NCI-H1105 treated with DMSO at 0.1 percent for 48 hours (cell line): ENCODE results near the gene CBLN3.
"Not testable (repeated sequence)": the region's sequence is repeated elsewhere in the genome, so short reads cannot be mapped to it uniquely, and the experiment has no call there.

Experiments
- DNase-seq: peaks from one replicate; lab custom pipeline; 2025; lab: John Stamatoyannopoulos, UW

The CBLN3 gene

GRCh38 chr14:24401810-24402702, 27.4 kb downstream of the CBLN3 start:
- no peak for DNase-seq

- no peak for DNase-seq
These were observed 29.3 kb downstream of the CBLN3 start for GRCh38 chr14:24399999-24400718.

GRCh38 chr14:24399447-24399822, 30.0 kb downstream of the CBLN3 start:
- DNase-seq: no peak

DNA sequence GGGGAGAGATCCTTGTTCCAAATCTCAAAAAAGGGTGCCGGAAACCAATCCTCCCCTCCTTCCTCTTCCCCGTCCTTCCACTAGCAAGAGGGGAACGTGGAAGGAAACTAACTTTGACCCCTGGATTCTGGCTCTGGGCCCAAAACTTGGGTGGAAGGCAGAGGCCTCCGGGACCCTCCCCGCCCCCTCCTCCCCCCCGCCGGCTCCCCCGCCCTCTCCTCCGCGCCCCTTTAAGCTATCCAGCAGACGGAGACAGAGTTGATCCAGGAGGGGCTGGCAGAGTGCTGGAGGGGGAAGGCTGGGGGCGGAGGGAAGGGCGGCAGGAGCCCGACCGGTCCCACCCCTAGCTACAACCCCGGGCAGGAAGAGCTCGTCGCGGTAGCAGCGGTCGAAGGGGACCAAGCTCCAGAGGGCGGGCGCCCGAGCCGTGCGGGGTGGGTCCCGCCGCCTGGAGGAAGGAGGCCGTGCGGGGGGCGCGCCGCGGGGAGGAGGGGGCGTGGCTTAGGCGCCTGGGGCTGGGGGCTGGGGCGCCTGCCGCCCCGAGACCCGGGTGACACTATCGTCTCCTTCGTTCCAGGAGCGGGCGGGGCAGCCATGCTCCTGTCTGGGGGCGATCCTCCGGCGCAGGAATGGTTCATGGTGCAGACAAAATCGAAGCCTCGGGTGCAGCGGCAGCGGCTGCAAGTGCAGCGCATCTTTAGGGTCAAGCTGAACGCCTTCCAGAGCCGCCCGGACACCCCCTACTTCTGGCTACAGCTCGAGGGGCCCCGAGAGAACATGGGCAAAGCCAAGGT, 30.6 kb downstream of the CBLN3 start, which contains the start of gene NYNRIN:
NYNRIN (plus strand) TSS at position 351 of the 794 bp plus-strand sequence; CDS start at position 595, 244 bp downstream.
- peak; percentile 35 for DNase-seq

DNA sequence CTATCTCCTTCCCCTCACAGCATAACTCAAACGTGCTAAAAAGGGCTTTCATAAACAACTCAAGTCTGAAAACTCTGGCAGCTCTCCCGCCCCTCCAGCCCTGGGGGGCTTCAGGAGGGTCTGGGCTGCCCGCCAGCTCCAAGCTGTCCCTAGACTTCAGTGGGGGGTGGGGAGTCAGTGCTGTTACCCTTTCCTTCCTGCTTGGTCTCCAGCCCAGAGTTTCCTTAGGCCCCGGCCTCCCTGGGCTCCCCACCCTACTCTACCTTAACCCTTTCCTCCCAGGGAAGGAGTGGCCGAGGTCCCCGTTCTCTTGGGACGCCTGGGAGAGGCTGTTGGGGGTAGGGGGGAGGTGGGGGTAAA, 31.2 kb downstream of the CBLN3 start:
- DNase-seq: peak; percentile 9

GRCh38 chr14:24397639-24398292, 31.7 kb downstream of the CBLN3 start:
- DNase-seq: no peak

GRCh38 chr14:24395609-24396582, 33.6 kb downstream of the CBLN3 start:
- no peak for DNase-seq

- no peak for DNase-seq
These were observed 35.2 kb downstream of the CBLN3 start for GRCh38 chr14:24394275-24394674.

- peak; percentile 34 for DNase-seq
These were observed 37.0 kb downstream of the CBLN3 start for GRCh38 chr14:24392325-24393091.

GRCh38 chr14:24390701-24391468, 38.6 kb downstream of the CBLN3 start:
- DNase-seq: no peak

DNA sequence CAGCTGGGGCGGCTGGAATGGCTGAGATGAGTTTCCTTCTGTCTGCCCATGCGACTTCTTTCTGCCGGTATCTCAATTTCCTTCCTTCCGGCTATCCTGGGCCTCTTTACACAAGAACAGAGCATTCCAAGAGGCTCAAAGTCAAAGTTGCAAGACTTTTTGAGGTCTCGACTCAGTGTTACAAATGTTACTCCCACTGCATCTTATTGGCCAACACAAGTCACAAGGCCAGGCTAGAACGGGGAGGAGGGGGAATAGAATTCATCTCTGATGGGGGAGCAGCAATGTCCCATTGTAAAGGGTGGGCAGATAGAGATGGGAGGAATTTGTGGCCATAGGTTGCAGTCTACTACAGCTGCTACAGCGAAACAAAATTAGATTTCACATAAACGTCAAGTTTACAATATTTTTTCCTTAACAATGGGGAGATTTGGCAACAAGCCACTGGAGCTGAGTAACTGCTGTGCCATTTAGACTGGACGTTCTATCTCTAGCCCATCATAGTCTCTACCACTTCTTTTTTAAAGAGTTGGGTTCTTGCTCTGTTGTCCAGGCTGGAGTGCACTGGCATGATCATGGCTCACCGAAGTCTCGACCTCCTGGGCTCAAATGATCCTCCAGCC, 40.1 kb downstream of the CBLN3 start:
- DNase-seq: no peak

- DNase-seq: no peak
These were observed 40.8 kb downstream of the CBLN3 start for GRCh38 chr14:24388474-24389179.

DNA sequence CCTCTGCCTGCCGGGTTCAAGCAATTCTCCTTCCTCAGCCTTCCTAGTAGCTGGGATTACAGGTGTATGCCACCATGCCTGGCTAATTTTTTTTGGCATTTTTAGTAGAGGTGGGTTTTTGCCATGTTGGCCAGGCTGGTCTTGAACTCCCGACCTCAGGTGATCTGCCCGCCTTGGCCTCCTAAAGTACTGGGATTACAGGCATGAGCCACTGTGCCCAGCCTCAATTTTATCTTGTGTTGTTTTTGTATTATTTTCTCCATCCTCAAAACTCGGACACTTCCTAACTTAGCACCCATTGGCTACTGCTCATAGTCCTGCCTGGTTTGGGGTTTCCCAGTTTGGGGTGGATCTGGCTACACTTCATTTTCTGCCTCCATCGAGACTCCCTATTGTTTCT, 41.9 kb downstream of the CBLN3 start:
- not testable (repeated sequence) for DNase-seq

GRCh38 chr14:24387009-24387345, 42.5 kb downstream of the CBLN3 start:
- DNase-seq: no peak

DNA sequence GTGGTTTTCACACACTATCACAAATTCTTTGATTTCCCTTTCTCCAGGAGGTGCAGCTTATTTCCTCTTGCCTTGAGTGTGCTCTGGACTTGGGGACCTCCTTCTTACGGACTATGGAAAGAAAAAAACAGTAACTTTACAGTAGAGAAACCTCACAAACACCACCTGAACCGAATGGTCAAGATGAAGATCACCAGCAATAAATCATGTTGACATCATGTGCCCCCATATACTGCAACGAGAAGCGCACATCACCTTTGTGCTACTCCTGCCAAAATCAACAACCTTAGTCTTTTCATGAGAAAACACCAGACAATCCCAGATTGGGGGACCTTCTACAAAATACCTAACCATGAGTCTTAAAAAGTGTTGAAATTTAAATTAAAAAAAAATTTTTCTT, 43.9 kb downstream of the CBLN3 start:
- DNase-seq: no peak

GRCh38 chr14:24384169-24384568, 45.3 kb downstream of the CBLN3 start:
- DNase-seq: no peak

DNA sequence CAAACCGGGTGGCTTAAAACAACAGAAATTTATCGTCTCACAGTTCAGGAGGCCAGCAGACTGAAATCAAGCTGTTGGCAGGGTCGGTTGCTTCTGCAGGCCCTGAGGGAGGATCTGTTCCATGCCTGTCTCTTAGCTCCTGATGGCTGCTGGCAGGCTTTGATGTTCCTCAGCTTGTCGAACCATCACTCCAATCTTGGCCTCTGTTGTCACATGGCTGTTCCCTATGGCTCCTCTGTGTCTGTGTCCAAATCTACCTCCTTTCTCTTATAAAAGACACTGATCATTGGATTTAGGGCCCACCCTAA, 47.5 kb downstream of the CBLN3 start:
- DNase-seq: no peak

GRCh38 chr14:24381363-24382063, 48.0 kb downstream of the CBLN3 start:
- no peak for DNase-seq
